GM18505 (cell line): ENCODE measurements around the gene SUPT4H1.

Experiments
- ATAC-seq: cut with Tn5 transposase; IDR thresholded peaks from one replicate; pipeline ENCODE4 v1.9.1; 2021; ENCODE audit not compliant: unreplicated experiment
- POLR2A ChIP-seq: IDR thresholded peaks from 4 replicates; pipeline ENCODE4 v1.6.1; 2011; ENCODE audit warnings: borderline replicate concordance; ENCODE audit not compliant: insufficient read depth, insufficient read length; ENCODE audit errors: extremely low read depth

The SUPT4H1 gene

GRCh38 chr17:58330997-58331814 lies 20.8 kb downstream of the SUPT4H1 start:
- ATAC-seq = no peak
- TF ChIP-seq POLR2A = no peak

GRCh38 chr17:58330538-58330996 lies 21.4 kb downstream of the SUPT4H1 start:
- TF ChIP-seq POLR2A = no peak
- no peak for ATAC-seq

- ATAC-seq = peak; percentile 9
- TF ChIP-seq POLR2A = no peak
Observed at GRCh38 chr17:58329810-58330537, 22.0 kb downstream of the SUPT4H1 start.

- no peak for TF ChIP-seq POLR2A
- peak; percentile 35 for ATAC-seq
Observed at GRCh38 chr17:58329035-58329809, 22.8 kb downstream of the SUPT4H1 start.

- ATAC-seq = peak; percentile 2
- no peak for TF ChIP-seq POLR2A
Observed at GRCh38 chr17:58328195-58329034, 23.6 kb downstream of the SUPT4H1 start, which contains the start of gene TSPOAP1. Gene TSPOAP1 (minus strand): TSS chr17:58328795. CDS start chr17:58327920, 875 bp downstream.

- TF ChIP-seq POLR2A = no peak
- no peak for ATAC-seq
Observed at GRCh38 chr17:58327363-58328194, 24.4 kb downstream of the SUPT4H1 start.

- no peak for TF ChIP-seq POLR2A
Observed at GRCh38 chr17:58326609-58327362, 25.2 kb downstream of the SUPT4H1 start.

GRCh38 chr17:58325976-58326468 lies 26.0 kb downstream of the SUPT4H1 start:
- no peak for ATAC-seq
- TF ChIP-seq POLR2A = no peak

More at GRCh38 chr17:58326609-58327362, 25.2 kb downstream of the SUPT4H1 start:
- no peak for ATAC-seq

GRCh38 chr17:58325289-58325726 lies 26.7 kb downstream of the SUPT4H1 start:
- TF ChIP-seq POLR2A = no peak

GRCh38 chr17:58324409-58325288 lies 27.4 kb downstream of the SUPT4H1 start:
- no peak for TF ChIP-seq POLR2A
- ATAC-seq = no peak

More at GRCh38 chr17:58325289-58325726, 26.7 kb downstream of the SUPT4H1 start:
- no peak for ATAC-seq

- no peak for TF ChIP-seq POLR2A
- no peak for ATAC-seq
Observed at GRCh38 chr17:58324056-58324408, 28.0 kb downstream of the SUPT4H1 start.
